ENCODE results near the gene TMEM63A. TPM values are rescaled to one million over a fixed set of nuclear protein-coding genes. Genes with fewer than 3 reads are reported as not detected.

The TMEM63A gene
- polyA plus RNA-seq, 1 donor from 2014 or later: not detected

- H3F3A ChIP-seq (ENCODE audit: insufficient read depth, low read length, poor library complexity, severe bottlenecking): no peaks in the 10 kb centered on the region
- H2AFZ ChIP-seq (ENCODE audit: low read depth, low read length): no peak overlapping the region
- no peaks in the 10 kb centered on the region for H3K9me2 ChIP-seq (ENCODE audit: insufficient read depth, low read length)
- no peak overlapping the region for H3K4me2 ChIP-seq (ENCODE audit: low read length)
- no peaks in the 10 kb centered on the region for H4K20me1 ChIP-seq (ENCODE audit: insufficient read depth)
- no peaks in the 10 kb centered on the region for H3K9me3 ChIP-seq (ENCODE audit: low read length)
- no peak overlapping the region for H3K9ac ChIP-seq (ENCODE audit: low read length)
- no peak overlapping the region for H3K4me3 ChIP-seq (ENCODE audit: low read length)
- no peak overlapping the region for H3K27ac ChIP-seq (ENCODE audit: low read length)
- no peaks in the 10 kb centered on the region for H3K36me3 ChIP-seq (ENCODE audit: insufficient read depth, low read length)
- no peak for TF ChIP-seq TAF1 (IDR thresholded peaks at IDR 0.05; ENCODE audit: low read depth)
- TF ChIP-seq SMC3 (conservative IDR thresholded peaks at IDR 0.05; ENCODE audit: poor library complexity): no peak
- TF ChIP-seq RAD21 (conservative IDR thresholded peaks at IDR 0.05): no peak
- no peak for TF ChIP-seq MXI1 (conservative IDR thresholded peaks at IDR 0.05; ENCODE audit: poor library complexity, severe bottlenecking)
- TF ChIP-seq, protein P1, sequence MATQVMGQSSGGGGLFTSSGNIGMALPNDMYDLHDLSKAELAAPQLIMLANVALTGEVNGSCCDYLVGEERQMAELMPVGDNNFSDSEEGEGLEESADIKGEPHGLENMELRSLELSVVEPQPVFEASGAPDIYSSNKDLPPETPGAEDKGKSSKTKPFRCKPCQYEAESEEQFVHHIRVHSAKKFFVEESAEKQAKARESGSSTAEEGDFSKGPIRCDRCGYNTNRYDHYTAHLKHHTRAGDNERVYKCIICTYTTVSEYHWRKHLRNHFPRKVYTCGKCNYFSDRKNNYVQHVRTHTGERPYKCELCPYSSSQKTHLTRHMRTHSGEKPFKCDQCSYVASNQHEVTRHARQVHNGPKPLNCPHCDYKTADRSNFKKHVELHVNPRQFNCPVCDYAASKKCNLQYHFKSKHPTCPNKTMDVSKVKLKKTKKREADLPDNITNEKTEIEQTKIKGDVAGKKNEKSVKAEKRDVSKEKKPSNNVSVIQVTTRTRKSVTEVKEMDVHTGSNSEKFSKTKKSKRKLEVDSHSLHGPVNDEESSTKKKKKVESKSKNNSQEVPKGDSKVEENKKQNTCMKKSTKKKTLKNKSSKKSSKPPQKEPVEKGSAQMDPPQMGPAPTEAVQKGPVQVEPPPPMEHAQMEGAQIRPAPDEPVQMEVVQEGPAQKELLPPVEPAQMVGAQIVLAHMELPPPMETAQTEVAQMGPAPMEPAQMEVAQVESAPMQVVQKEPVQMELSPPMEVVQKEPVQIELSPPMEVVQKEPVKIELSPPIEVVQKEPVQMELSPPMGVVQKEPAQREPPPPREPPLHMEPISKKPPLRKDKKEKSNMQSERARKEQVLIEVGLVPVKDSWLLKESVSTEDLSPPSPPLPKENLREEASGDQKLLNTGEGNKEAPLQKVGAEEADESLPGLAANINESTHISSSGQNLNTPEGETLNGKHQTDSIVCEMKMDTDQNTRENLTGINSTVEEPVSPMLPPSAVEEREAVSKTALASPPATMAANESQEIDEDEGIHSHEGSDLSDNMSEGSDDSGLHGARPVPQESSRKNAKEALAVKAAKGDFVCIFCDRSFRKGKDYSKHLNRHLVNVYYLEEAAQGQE (IDR thresholded peaks at IDR 0.05; ENCODE audit: borderline replicate concordance): no peak
- no peak for TF ChIP-seq CTCF (IDR thresholded peaks at IDR 0.05; ENCODE audit: poor library complexity, severe bottlenecking)
- TF ChIP-seq EP300 (conservative IDR thresholded peaks at IDR 0.05; ENCODE audit: poor library complexity, severe bottlenecking): no peak
- H3K79me2 ChIP-seq (replicated peaks; ENCODE audit: insufficient read depth, low read length): no peaks in the 10 kb centered on the region
- no peaks in the 10 kb centered on the region for H3K27me3 ChIP-seq (ENCODE audit: insufficient read depth, low read depth, low read length)
These were observed 34.6 kb downstream of the TMEM63A start for GRCh38 chr1:225847610-225848009.

DNA sequence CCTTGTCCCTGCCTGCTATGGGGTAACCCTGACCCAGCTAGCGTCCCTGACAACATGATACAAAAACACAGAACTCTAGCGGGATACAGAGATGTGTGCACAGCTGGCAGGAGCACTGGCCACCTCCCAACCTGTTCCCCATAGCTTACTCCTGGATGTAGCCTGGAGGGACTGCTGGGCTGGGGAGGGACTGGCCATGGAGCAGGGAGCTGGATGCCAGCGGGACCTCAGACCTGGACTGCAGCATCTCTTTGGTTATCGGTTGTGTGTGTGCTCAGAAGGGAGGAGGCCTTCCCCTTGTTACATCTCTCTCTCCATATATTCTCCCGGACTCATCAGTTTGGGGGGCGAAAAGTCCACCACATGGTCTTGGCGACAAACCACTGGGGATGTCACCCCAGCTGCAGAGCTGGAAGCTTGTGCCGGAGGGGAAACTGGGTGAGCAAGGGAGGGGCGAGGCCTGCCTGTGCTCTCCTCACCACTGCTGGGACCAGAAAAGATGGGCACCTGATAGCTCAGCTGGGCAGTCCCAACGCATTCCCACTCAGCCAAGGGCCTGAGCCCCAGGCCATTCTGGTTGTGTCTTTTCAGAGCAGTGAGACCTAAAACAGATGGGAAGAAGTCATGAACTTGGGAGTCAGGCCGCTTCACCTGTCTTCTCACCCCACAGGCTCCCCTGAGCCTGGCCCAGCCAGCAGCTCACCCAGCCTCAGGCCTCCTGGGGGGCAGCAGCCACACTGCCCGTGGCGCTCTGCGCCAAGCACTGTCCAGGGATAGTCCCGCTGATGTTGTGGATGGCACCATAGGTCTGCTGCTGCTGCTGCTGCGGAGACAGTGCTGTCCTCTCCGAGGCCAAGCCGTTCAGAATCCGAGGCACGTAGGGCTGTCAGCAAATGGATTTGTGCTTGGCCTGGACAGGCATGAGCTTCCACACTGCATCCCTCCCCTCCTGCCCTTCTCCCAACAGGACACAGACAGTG is 35.6 kb downstream of the TMEM63A start:
- no peaks in the 10 kb centered on the region for H4K20me1 ChIP-seq (ENCODE audit: insufficient read depth)
- no peak overlapping the region for H3K4me3 ChIP-seq (ENCODE audit: low read length)
- H3F3A ChIP-seq (ENCODE audit: insufficient read depth, low read length, poor library complexity, severe bottlenecking): no peaks in the 10 kb centered on the region
- H3K36me3 ChIP-seq (ENCODE audit: insufficient read depth, low read length): no peaks in the 10 kb centered on the region
- H2AFZ ChIP-seq (ENCODE audit: low read depth, low read length): no peak overlapping the region
- H3K9me2 ChIP-seq (ENCODE audit: insufficient read depth, low read length): no peaks in the 10 kb centered on the region
- H3K27ac ChIP-seq (ENCODE audit: low read length): no peak overlapping the region
- no peak for TF ChIP-seq MXI1 (conservative IDR thresholded peaks at IDR 0.05; ENCODE audit: poor library complexity, severe bottlenecking)
- TF ChIP-seq, protein P1 (IDR thresholded peaks at IDR 0.05; ENCODE audit: borderline replicate concordance): no peak
- TF ChIP-seq EP300 (conservative IDR thresholded peaks at IDR 0.05; ENCODE audit: poor library complexity, severe bottlenecking): no peak
- TF ChIP-seq SMC3 (conservative IDR thresholded peaks at IDR 0.05; ENCODE audit: poor library complexity): no peak
- TF ChIP-seq RAD21 (conservative IDR thresholded peaks at IDR 0.05): no peak
- TF ChIP-seq EZH2 (IDR thresholded peaks at IDR 0.05; ENCODE audit: borderline replicate concordance, insufficient read depth, low read length, poor library complexity, severe bottlenecking): no peak
- TF ChIP-seq CTCF (IDR thresholded peaks at IDR 0.05; ENCODE audit: poor library complexity, severe bottlenecking): no peak
- TF ChIP-seq POLR2AphosphoS5 (IDR thresholded peaks at IDR 0.05): no peak
- TF ChIP-seq TAF1 (IDR thresholded peaks at IDR 0.05; ENCODE audit: low read depth): no peak
- no peak overlapping the region for H3K9ac ChIP-seq (ENCODE audit: low read length)
- no peaks in the 10 kb centered on the region for H3K9me3 ChIP-seq (ENCODE audit: low read length)
- no peaks in the 10 kb centered on the region for H3K27me3 ChIP-seq (ENCODE audit: insufficient read depth, low read depth, low read length)
- no peak overlapping the region for H3K4me2 ChIP-seq (ENCODE audit: low read length)
- H3K79me2 ChIP-seq (replicated peaks; ENCODE audit: insufficient read depth, low read length): no peaks in the 10 kb centered on the region
